Measurements from ENCODE around the gene LYRM1.

The LYRM1 gene

GRCh38 chr16:20925751-20926150, 25.2 kb downstream of the LYRM1 start:
- TF ChIP-seq GATA3 (IDR thresholded peaks at IDR 0.05; ENCODE audit: low read depth, low read length) (no peak), GATA2 (IDR thresholded peaks at IDR 0.05; ENCODE audit: low read depth, low read length) (no peak)

DNA sequence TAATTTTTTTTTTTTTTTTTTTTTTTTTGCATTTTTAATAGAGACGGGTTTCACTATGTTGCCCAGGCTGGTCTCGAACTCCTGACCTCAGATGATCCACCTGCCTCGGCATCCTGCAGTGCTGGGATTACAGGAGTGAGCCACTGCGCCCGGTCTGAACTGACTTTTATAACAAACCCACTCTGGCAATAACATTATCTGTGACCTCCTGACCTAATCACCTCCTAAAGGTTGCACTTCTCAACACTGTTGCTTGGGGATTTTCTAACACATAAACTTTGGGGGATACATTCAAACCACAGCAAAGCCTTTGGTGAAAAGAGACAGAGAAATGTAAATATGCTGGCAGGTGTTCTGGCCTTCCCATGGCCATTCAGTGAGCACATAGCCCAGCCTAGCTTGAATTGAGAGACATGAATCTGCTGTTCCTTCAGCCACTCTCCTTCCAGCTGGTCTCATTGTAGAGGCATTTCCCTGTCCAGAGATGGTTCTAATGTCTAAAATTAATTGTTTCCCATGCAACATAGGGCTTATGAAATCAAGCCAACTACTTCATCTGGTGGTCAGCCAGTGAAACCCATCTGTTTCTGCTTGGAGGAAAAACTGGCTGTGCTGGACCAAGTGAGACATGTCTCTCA, 28.3 kb downstream of the LYRM1 start:
- no peak for TF ChIP-seq GATA3 (IDR thresholded peaks at IDR 0.05; ENCODE audit: low read depth, low read length)
- no peak for TF ChIP-seq GATA2 (IDR thresholded peaks at IDR 0.05; ENCODE audit: low read depth, low read length)

- TF ChIP-seq GATA3 (IDR thresholded peaks at IDR 0.05; ENCODE audit: low read depth, low read length) (no peak), GATA2 (IDR thresholded peaks at IDR 0.05; ENCODE audit: low read depth, low read length) (no peak)
These were observed 29.8 kb downstream of the LYRM1 start for GRCh38 chr16:20930365-20930690.

DNA sequence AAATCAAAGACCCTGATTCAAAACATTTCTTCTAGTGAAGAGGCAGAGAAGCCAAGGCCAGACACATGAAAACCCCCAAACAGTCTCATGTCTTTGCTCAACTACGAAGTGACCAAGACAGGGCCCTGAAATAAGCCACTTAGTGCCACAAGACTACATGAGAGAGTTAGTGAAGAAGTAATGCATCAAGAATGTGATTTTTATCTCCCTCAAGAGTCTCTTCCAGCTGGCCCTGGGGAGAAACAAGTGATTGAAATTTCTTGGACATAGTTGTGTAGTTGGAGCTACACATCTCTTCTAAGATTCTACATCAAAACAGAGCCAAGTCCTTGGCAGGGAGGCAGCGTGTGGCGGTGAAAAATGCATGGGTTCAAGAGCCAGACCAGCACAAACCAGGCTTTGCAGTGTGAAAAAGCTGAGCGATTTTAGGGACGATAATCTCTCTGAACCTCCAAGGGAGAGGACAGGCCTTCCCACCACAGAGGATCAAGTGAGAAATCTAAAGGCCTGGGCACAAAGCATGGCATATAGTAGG, 30.6 kb downstream of the LYRM1 start:
- TF ChIP-seq GATA3 (IDR thresholded peaks at IDR 0.05; ENCODE audit: low read depth, low read length) (no peak), GATA2 (IDR thresholded peaks at IDR 0.05; ENCODE audit: low read depth, low read length) (no peak)

DNA sequence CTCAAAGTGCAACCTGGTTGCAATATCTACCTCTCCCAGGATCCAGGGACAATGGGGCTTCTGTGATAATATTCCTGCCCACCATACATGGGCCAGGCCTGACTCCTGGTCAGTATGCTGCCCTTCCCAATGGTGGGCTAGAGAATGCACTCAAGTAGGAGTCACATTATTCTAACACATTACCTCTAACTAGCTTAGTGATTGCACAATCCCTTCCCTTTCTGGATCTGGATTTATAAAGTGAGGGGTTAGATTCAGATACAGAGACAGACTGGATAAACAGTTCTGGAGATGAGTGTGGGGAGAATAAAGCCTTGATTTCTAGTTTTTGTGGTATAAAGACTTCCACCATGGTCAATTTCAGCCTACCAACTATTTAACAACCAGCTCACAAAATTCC, 33.0 kb downstream of the LYRM1 start:
- TF ChIP-seq GATA2 (IDR thresholded peaks at IDR 0.05; ENCODE audit: low read depth, low read length), result no peak
- TF ChIP-seq GATA3 (IDR thresholded peaks at IDR 0.05; ENCODE audit: low read depth, low read length), result no peak

DNA sequence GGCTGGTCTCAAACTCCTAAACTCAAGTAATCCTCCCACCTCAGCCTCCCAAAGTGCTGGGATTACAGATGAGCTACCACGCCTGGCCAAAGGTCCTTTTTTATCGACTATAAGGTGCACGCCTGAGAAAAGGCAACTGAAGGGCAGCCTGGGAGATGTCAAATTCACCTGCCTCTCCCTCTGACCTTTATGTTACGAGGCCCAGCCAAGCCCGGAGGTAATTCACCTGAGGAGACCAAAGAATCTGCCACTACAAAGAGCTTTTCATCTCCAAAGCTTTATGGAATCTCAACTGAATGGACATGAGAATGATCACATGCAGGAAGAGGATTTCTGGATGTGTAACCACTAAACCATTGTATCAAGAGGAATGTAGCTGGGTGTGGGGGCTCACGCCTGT, 37.2 kb downstream of the LYRM1 start:
- TF ChIP-seq GATA3 (IDR thresholded peaks at IDR 0.05; ENCODE audit: low read depth, low read length) (no peak), GATA2 (IDR thresholded peaks at IDR 0.05; ENCODE audit: low read depth, low read length) (no peak)

DNA sequence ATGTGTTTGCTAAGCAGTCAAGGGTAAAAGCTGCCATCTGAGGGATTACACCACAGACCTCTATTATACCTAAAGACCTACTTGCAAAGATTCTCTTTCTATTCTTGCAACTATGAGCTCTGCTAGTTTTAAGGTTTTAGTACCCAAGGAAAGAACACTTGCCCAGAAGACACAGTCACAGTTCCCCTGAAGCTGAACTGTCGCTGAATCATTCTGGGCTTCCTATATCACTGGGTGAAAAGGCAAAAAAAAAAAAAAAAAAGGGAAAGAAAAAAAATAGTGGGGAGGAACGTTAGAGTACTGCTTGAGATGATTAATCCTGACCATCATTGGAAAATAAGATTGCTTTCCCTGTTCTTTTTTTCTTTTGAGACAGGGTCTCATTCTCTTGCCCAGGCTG, 37.9 kb downstream of the LYRM1 start:
- TF ChIP-seq GATA2 (IDR thresholded peaks at IDR 0.05; ENCODE audit: low read depth, low read length) (no peak), GATA3 (IDR thresholded peaks at IDR 0.05; ENCODE audit: low read depth, low read length) (no peak)

DNA sequence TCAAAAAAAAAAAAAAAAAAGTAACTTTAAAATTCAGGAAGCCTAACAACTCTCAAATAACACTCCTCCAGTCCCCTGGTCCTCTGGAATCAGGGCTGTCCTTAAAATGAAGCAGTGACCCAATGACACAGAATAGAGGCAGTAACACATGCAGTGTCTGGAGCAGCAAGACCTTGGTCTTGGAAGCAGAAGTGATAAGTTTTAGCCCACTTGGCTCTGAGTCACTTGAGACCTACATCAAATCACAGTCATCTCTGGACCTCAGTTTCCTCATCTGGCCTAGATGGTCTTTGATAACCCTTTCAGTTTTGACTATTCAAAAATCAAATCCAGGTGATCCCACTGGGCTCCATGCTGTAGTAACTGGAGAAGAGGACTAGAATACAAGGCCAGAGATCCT, 39.0 kb downstream of the LYRM1 start:
- no peak for TF ChIP-seq GATA3 (IDR thresholded peaks at IDR 0.05; ENCODE audit: low read depth, low read length)
- TF ChIP-seq GATA2 (IDR thresholded peaks at IDR 0.05; ENCODE audit: low read depth, low read length), result no peak

DNA sequence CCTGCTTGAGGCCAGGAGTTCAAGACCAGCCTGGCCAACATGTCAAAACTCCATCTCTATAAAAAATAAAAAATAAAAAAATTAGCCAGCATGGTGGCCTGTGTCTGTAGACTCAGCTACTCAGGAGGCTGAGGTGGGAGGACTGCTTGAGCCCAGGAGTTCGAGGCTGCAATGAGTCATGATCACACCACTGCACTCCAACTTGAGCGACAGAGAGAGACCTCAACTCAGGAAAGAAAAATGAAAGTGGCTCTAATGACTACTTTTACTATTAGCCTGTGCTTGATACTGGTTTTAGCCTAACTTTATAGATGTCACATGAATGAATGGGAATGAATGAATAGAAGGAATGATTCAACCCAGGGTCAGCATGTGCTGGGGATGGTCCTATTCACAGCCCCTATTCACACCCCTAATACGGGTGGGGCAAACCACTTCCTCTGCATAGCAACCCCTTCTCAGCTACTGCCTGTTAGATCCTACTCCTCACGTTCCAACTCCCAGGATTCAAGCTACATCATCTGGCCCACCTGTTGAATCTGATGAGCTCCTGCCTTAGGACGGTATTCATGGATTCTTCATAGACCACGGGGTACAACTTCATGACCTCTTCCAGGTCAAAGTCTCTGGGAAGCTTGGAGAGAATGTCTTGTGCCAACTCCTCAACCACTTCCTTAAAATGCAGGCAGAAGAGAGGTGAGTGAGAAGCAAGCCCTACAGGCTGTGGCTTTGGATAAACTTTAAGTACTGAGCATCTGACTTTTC, 40.5 kb downstream of the LYRM1 start:
- TF ChIP-seq GATA2 (IDR thresholded peaks at IDR 0.05; ENCODE audit: low read depth, low read length) (no peak), GATA3 (IDR thresholded peaks at IDR 0.05; ENCODE audit: low read depth, low read length) (no peak)

GRCh38 chr16:20941636-20941926, 41.0 kb downstream of the LYRM1 start:
- TF ChIP-seq GATA2 (IDR thresholded peaks at IDR 0.05; ENCODE audit: low read depth, low read length) (no peak), GATA3 (IDR thresholded peaks at IDR 0.05; ENCODE audit: low read depth, low read length) (no peak)

GRCh38 chr16:20942256-20942655, 41.7 kb downstream of the LYRM1 start:
- TF ChIP-seq GATA3 (IDR thresholded peaks at IDR 0.05; ENCODE audit: low read depth, low read length) (no peak), GATA2 (IDR thresholded peaks at IDR 0.05; ENCODE audit: low read depth, low read length) (no peak)

DNA sequence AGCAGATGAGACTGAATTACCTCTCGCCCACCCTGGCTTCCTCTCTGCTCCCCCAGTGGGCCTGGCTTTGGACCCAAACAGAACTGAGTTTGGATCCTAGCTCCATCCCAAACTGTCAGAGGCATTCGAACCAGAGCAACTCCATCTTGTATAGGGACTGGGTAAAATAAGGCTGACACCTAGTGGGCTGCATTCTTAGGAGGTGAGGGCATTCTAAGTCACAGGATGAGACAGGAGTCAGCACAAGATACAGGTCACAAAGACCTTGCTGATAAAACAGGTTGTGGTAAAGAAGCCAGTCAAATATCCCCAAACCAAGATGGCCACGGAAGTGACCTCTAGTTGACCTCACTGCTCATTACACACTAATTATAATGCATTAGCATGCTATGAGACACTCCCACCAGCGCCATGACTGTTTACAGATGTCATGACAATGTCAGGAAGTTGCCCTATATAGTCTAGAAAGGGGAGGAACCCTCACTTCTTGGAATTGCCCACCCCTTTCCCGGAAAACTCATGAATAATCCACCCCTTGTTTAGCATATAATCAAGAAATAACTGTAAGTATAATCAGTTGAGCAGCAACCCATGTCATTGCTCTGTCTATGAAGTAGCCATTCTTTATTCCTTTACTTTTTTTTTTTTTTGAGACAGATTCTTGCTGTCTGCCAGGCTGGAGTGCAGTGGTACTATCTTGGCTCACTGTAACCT, 44.4 kb downstream of the LYRM1 start:
- no peak for TF ChIP-seq GATA2 (IDR thresholded peaks at IDR 0.05; ENCODE audit: low read depth, low read length)
- TF ChIP-seq GATA3 (IDR thresholded peaks at IDR 0.05; ENCODE audit: low read depth, low read length), result no peak

DNA sequence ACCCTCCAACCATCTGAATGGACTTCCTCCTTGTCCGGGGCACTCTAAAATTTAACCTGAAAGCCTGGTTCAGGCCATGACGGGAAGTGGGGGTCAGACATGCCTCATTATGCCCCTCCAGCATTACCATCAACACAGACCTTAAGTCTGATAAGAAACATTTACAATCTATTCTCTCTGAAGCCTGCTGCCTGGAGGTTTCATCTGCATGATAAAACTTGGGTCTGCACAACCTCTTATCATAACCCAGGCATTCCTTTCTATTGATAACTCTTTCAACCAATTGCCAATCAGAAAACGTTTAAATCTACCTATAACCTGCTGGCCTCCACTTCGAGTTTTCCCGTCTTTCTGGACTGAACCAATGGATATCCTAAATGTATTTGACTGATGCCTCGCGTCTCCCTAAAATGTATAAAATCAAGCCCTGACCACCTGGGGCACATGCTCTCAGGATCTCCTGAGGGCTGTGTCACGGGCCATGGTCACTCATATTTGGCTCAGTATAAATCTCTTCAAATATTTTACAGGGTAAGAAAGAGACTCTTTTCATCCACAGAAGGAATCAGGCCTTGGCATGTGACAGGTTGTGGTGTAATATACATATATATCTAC, 45.6 kb downstream of the LYRM1 start:
- TF ChIP-seq GATA3 (IDR thresholded peaks at IDR 0.05; ENCODE audit: low read depth, low read length), result no peak
- no peak for TF ChIP-seq GATA2 (IDR thresholded peaks at IDR 0.05; ENCODE audit: low read depth, low read length)

GRCh38 chr16:20948444-20948843, 47.9 kb downstream of the LYRM1 start:
- TF ChIP-seq GATA2 (IDR thresholded peaks at IDR 0.05; ENCODE audit: low read depth, low read length) (no peak), GATA3 (IDR thresholded peaks at IDR 0.05; ENCODE audit: low read depth, low read length) (no peak)
